HEK293 (cell line): Measurements from ENCODE around the gene HARS1.
"Not testable (repeated sequence)": the region's sequence is repeated elsewhere in the genome, so short reads cannot be mapped to it uniquely, and the experiment has no call there.

Source experiments
- CTCF ChIA-PET: fragments of 350-600 bp; formaldehyde crosslinking; extraction: SDS; loops from one replicate; lab custom pipeline; 2021; ENCODE audit warnings: antibody characterized with exemption; lab: Yijun Ruan, JAX
- POLR2A ChIA-PET: fragments of 300-600 bp; formaldehyde crosslinking; extraction: SDS; loops from one replicate; lab custom pipeline; 2020; ENCODE audit warnings: antibody characterized with exemption, inconsistent platforms; lab: Yijun Ruan, JAX
- H3K27ac ChIP-seq: fragments of 200-500 bp; sonication (Bioruptor generic); 2 replicates; pipeline ENCODE4 v1.5.1; 2014; ENCODE audit warnings: low read depth, low read length, control low read depth, inconsistent platforms; ENCODE audit errors: extremely low read depth
- H3K36me3 ChIP-seq, 2 experiments: fragments of 200-500 bp in 1 of 2; sonication (Bioruptor generic) in 1 of 2; 1 replicate in 1 of 2; 2 replicates in 1 of 2; pipeline ENCODE4 v1.5.1; 2014 to 2017; ENCODE audit warnings: inconsistent platforms in 2 of 2, low read length in 2 of 2; ENCODE audit not compliant: control insufficient read depth in 2 of 2, insufficient read depth in 1 of 2
- H3K4me1 ChIP-seq: fragments of 200-500 bp; sonication (Bioruptor generic); 2 replicates; pipeline ENCODE4 v1.5.1; 2014; ENCODE audit warnings: mild to moderate bottlenecking, low read length, inconsistent platforms; ENCODE audit not compliant: control insufficient read depth, insufficient read depth
- H3K4me3 ChIP-seq: 2 replicates; pipeline ENCODE4 v1.5.1; 2011; ENCODE audit warnings: low read depth, mild to moderate bottlenecking, control low read depth, low read length, moderate library complexity
- H3K9me3 ChIP-seq: fragments of 200-500 bp; sonication (Bioruptor generic); 2 replicates; pipeline ENCODE4 v1.5.1; 2014; ENCODE audit warnings: low read depth, low read length, inconsistent platforms; ENCODE audit not compliant: control insufficient read depth, insufficient read depth
- REPIN1 ChIP-seq: fragments of 450-650 bp; formaldehyde crosslinking; IDR thresholded peaks from 2 replicates; pipeline ENCODE4 v1.5.1; 2017; ENCODE audit warnings: missing biosample characterization, missing genetic modification characterization, low read depth
- SETDB1 ChIP-seq: IDR thresholded peaks from one replicate; pipeline ENCODE4 v1.6.1; 2017; ENCODE audit warnings: mild to moderate bottlenecking, low read length, moderate library complexity, mixed read lengths; ENCODE audit not compliant: insufficient read length
- TRIM28 ChIP-seq: IDR thresholded peaks from 2 replicates; pipeline ENCODE4 v1.6.1; 2011; ENCODE audit warnings: low read length, control low read depth, borderline replicate concordance
- ZBTB21 ChIP-seq: fragments of 450-650 bp; formaldehyde crosslinking; IDR thresholded peaks from 2 replicates; pipeline ENCODE4 v1.5.1; 2017; ENCODE audit warnings: missing biosample characterization, missing genetic modification characterization
- ZNF138 ChIP-seq: fragments of 450-650 bp; formaldehyde crosslinking; IDR thresholded peaks from 2 replicates; pipeline ENCODE4 v1.5.1; 2016; ENCODE audit warnings: missing biosample characterization, missing genetic modification characterization, borderline replicate concordance
- ZNF18 ChIP-seq: fragments of 450-650 bp; formaldehyde crosslinking; IDR thresholded peaks from 2 replicates; pipeline ENCODE4 v1.5.1; 2016; ENCODE audit warnings: missing biosample characterization, missing genetic modification characterization
- ZNF26 ChIP-seq: fragments of 450-650 bp; formaldehyde crosslinking; IDR thresholded peaks from 2 replicates; pipeline ENCODE4 v1.5.1; 2016; ENCODE audit warnings: missing biosample characterization, missing genetic modification characterization
- ZNF266 ChIP-seq: fragments of 450-650 bp; formaldehyde crosslinking; IDR thresholded peaks from 2 replicates; pipeline ENCODE4 v1.5.1; 2016; ENCODE audit warnings: missing biosample characterization, missing genetic modification characterization, low read depth
- ZNF280D ChIP-seq: fragments of 450-650 bp; formaldehyde crosslinking; IDR thresholded peaks from 2 replicates; pipeline ENCODE4 v1.5.1; 2016; ENCODE audit warnings: missing biosample characterization, missing genetic modification characterization
- ZNF362 ChIP-seq: fragments of 450-650 bp; formaldehyde crosslinking; IDR thresholded peaks from 2 replicates; pipeline ENCODE4 v1.5.1; 2016; ENCODE audit warnings: missing biosample characterization, missing genetic modification characterization
- ZNF394 ChIP-seq: fragments of 450-650 bp; formaldehyde crosslinking; IDR thresholded peaks from 2 replicates; pipeline ENCODE4 v1.5.1; 2016; ENCODE audit warnings: missing biosample characterization, missing genetic modification characterization, mild to moderate bottlenecking, moderate library complexity, borderline replicate concordance
- ZNF404 ChIP-seq: fragments of 450-650 bp; formaldehyde crosslinking; IDR thresholded peaks from 2 replicates; pipeline ENCODE4 v1.5.1; 2017; ENCODE audit warnings: missing biosample characterization, missing genetic modification characterization
- ZNF529 ChIP-seq: fragments of 450-650 bp; formaldehyde crosslinking; IDR thresholded peaks from 2 replicates; pipeline ENCODE4 v1.5.1; 2017; ENCODE audit warnings: missing genetic modification characterization, missing biosample characterization; ENCODE audit not compliant: insufficient replicate concordance
- ZNF626 ChIP-seq: fragments of 450-650 bp; sonication (Bioruptor Pico); formaldehyde crosslinking; IDR thresholded peaks from 2 replicates; pipeline ENCODE4 v1.5.1; 2018; ENCODE audit warnings: missing biosample characterization, missing genetic modification characterization, inconsistent platforms
- ZNF747 ChIP-seq: fragments of 450-650 bp; formaldehyde crosslinking; IDR thresholded peaks from 2 replicates; pipeline ENCODE4 v1.5.1; 2016; ENCODE audit warnings: missing biosample characterization, missing genetic modification characterization
- ZNF776 ChIP-seq: fragments of 450-650 bp; formaldehyde crosslinking; IDR thresholded peaks from 2 replicates; pipeline ENCODE4 v1.5.0; 2017; ENCODE audit warnings: missing biosample characterization, missing genetic modification characterization, borderline replicate concordance
- ZNF785 ChIP-seq: fragments of 450-650 bp; formaldehyde crosslinking; IDR thresholded peaks from 2 replicates; pipeline ENCODE4 v1.5.1; 2016; ENCODE audit warnings: missing biosample characterization, missing genetic modification characterization

Gene HARS1

GRCh38 chr5:140627972-140628371, 63.2 kb downstream of the HARS1 start (continued):
- no peak for TF ChIP-seq ZNF747 (tag by site-specific recombination)
- peak; percentile 88 for TF ChIP-seq TRIM28
- no peak for TF ChIP-seq ZNF138
- peak; percentile 97 for TF ChIP-seq ZNF280D (tag by site-specific recombination)
- no peak for TF ChIP-seq ZNF529 (tag by site-specific recombination)
- no peak for TF ChIP-seq ZNF785 (tag by site-specific recombination)
- no peak for TF ChIP-seq ZBTB21 (tag by site-specific recombination)
- no peak for TF ChIP-seq REPIN1 (tag by site-specific recombination)
- 0 out of 2 replicates have a peak, but pooled peaks have one; percentile 15 for TF ChIP-seq ZNF26 (tag by site-specific recombination)
- TF ChIP-seq ZNF18, result no peak
- no peak for TF ChIP-seq ZNF404 (tag by site-specific recombination)
- TF ChIP-seq ZNF626 (tag by site-specific recombination), result peak; percentile 43; the same call in 1 of the 2 replicates
- TF ChIP-seq ZNF362 (tag by site-specific recombination), result peak; percentile 67; the same call in 1 of the 2 replicates
- TF ChIP-seq ZNF266 (tag by site-specific recombination), result no peak
- TF ChIP-seq SETDB1, result peak; percentile 98
- TF ChIP-seq ZNF776 (tag by site-specific recombination), result no peak
- TF ChIP-seq ZNF394 (tag by site-specific recombination), result no peak

GRCh38 chr5:140624886-140625285, 66.3 kb downstream of the HARS1 start:
- POLR2A ChIA-PET, result interaction anchor here (0.6 kb wide), 1 partner anchor 85 kb away, joined by 3 read pairs; no protein-coding TSS in a partner anchor

More at GRCh38 chr5:140624886-140625285, 66.3 kb downstream of the HARS1 start:
- not testable (repeated sequence) for H3K4me1 ChIP-seq, H3K4me3 ChIP-seq, H3K9me3 ChIP-seq, H3K36me3 ChIP-seq, H3K27ac ChIP-seq
- CTCF ChIA-PET, result interaction anchor here (0.8 kb wide), 1 partner anchor 11 kb away, joined by 3 read pairs; no protein-coding TSS in a partner anchor
